NCI-H446 (cell line): ENCODE measurements around the gene KCNQ2.

ENCODE experiments used
- DNase-seq, 2 experiments: peaks; one replicate each; lab custom pipeline; 2025; lab: John Stamatoyannopoulos, UW

KCNQ2 gene

GRCh38 chr20:63471002-63471716, 1.3 kb downstream of the KCNQ2 start:
- DNase-seq, result peak in 1 of 2 experiments; percentile 51

- no peak for DNase-seq
Observed at GRCh38 chr20:63470410-63470809, 2.0 kb downstream of the KCNQ2 start.

GRCh38 chr20:63469713-63470101, 2.7 kb downstream of the KCNQ2 start:
- no peak for DNase-seq

GRCh38 chr20:63469019-63469712, 3.3 kb downstream of the KCNQ2 start:
- DNase-seq, result peak; percentile 24 to 79

GRCh38 chr20:63468421-63468820, 4.0 kb downstream of the KCNQ2 start:
- DNase-seq, result peak in 1 of 2 experiments; percentile 44

- DNase-seq, result no peak
Observed at GRCh38 chr20:63467294-63468083, 5.0 kb downstream of the KCNQ2 start.

- no peak for DNase-seq
Observed at GRCh38 chr20:63466861-63467260, 5.6 kb downstream of the KCNQ2 start.

GRCh38 chr20:63466250-63466825, 6.1 kb downstream of the KCNQ2 start:
- DNase-seq, result no peak

GRCh38 chr20:63465380-63466249, 6.8 kb downstream of the KCNQ2 start:
- DNase-seq, result no peak

GRCh38 chr20:63464289-63464635, 8.2 kb downstream of the KCNQ2 start:
- no peak for DNase-seq

- DNase-seq, result no peak
Observed at GRCh38 chr20:63463400-63464288, 8.8 kb downstream of the KCNQ2 start.

GRCh38 chr20:63462244-63462643, 10.2 kb downstream of the KCNQ2 start:
- DNase-seq, result no peak

- no peak for DNase-seq
Observed at GRCh38 chr20:63461104-63461763, 11.2 kb downstream of the KCNQ2 start.

GRCh38 chr20:63459070-63459380, 13.4 kb downstream of the KCNQ2 start:
- DNase-seq, result no peak

- no peak for DNase-seq
Observed at GRCh38 chr20:63458170-63459069, 14.0 kb downstream of the KCNQ2 start.

- DNase-seq, result no peak
Observed at GRCh38 chr20:63457737-63458136, 14.7 kb downstream of the KCNQ2 start.

GRCh38 chr20:63456429-63457284, 15.8 kb downstream of the KCNQ2 start:
- no peak for DNase-seq

- DNase-seq, result no peak
Observed at GRCh38 chr20:63455568-63455859, 16.9 kb downstream of the KCNQ2 start.
